Medulla oblongata (tissue), 1 donor: Measurements from ENCODE around the gene RPSA.
A peak's percentile ranks its signal among the peaks of the same experiment; 100 is the strongest.
"Not testable (repeated sequence)": the region's sequence is repeated elsewhere in the genome, so short reads cannot be mapped to it uniquely, and the experiment has no call there.

Experiments used
- DNase-seq: peaks from one replicate; pipeline ENCODE4 v3.0.0-alpha.2; 2015; ENCODE audit errors: extremely low spot score

RPSA gene

GRCh38 chr3:39456159-39456558 is 49.6 kb downstream of the RPSA start:
- DNase-seq: no peak

GRCh38 chr3:39457361-39457760 is 50.8 kb downstream of the RPSA start:
- DNase-seq: no peak

- not testable (repeated sequence) for DNase-seq
These were observed 52.1 kb downstream of the RPSA start for GRCh38 chr3:39458579-39458978.

- peak; percentile 90 for DNase-seq
These were observed 54.2 kb downstream of the RPSA start for GRCh38 chr3:39460677-39461076.
